HTERT RPE-1 (cell line): ENCODE data around the gene ITIH4.

Experiments used
- in situ Hi-C: fragments of 300-500 bp; cut with MboI; formaldehyde crosslinking; loops from 4 replicates; pipeline ENCODE4 v1.14.3; 2020; ENCODE audit warnings: low sequenced_read_pairs

ITIH4 gene

GRCh38 chr3:52834871-52835501, 4.5 kb upstream of the ITIH4 start, which contains the start of gene MUSTN1:
Gene MUSTN1, minus strand, starts transcription at chr3:52835019. Its CDS starts 71 bp downstream, at chr3:52834948.
- in situ Hi-C loops = no loop called here

DNA sequence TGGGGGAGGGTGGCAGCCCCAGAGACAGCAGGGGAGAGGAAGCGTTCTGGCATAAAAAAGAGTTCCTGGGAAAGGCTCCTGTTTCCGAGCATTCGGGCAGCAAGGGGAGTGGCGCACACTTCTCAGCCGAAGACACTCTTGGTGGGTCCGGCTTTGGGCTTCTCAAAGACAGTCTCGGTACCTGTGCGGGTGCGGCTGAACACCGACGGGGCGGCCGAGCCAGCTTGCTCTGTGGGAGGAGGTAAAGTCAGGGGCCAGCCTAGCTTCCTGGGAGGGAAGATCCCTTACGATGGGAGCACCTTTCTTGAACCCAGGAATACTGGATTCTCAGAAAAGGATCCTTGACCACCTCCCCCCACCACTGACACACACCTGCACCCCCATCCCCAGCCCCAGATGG, 2.7 kb upstream of the ITIH4 start:
- in situ Hi-C loops = no loop called here

DNA sequence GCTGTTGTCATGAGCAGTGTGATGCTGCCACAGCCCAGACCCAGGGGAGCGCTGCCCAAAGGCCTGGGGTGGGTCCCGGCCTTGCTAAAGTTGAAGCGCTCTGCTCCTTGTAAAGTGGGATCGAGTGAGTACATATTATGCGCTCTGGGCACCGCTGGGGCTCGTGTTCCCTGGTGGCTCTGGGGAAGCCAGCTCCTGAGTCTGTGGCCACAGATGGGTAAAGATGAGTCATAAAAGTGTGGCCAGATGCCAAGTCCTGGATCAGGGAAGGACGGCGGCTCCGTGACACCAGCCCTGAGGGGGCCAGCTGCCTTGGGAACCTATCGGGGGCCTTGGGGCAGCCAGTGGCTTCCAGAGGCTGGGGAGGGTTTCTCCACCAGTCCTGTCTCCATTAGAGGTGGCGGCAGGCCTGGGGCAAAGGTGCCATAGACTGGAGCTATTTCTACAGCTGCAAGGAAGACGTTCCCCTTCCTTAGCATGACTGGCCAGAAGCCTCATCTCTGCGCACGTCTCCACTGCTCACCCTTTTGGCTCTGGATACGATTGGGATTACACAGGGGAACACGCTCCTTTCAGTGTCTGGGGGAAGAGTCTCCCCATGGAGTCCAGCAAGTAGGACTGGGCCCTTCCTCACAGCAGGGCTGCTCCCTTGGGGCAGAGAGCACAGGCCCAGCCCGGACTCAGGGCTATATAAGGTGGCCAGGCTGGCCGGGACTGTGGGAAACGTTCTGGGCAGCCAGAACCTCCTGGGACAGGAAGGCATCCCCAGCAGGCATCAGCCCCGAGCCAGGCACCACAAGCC, 1.2 kb upstream of the ITIH4 start:
- in situ Hi-C loops = no loop called here

DNA sequence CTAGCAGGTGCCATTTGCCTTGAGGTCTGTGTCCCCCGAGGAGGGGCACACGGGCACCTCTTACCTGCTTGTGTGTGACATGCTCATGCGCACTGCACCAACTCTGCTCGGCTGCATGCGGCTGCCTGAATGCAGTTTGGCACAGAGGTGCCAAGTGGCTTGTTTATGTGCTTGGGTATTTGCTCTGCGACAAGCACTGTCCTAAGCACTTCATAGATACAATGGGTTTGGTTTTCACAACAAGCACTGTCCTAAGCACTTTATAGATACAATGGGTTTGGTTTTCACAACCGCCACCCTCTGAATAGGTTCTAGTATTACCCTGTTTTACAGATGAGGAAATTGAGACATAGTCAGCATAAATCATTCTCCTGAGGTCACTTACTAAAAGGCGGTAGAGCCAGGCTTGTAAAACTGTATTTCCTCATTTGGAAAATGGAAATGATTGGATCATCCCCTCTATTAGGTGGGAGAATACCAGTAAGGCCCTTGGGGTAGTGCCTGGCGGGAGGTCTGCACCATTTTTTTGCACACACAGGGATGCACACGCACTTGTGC, 487 bp downstream of the ITIH4 start:
- in situ Hi-C loops = no loop called here

- in situ Hi-C loops = no loop called here
Measured at GRCh38 chr3:52829482-52829881, 990 bp downstream of the ITIH4 start.

DNA sequence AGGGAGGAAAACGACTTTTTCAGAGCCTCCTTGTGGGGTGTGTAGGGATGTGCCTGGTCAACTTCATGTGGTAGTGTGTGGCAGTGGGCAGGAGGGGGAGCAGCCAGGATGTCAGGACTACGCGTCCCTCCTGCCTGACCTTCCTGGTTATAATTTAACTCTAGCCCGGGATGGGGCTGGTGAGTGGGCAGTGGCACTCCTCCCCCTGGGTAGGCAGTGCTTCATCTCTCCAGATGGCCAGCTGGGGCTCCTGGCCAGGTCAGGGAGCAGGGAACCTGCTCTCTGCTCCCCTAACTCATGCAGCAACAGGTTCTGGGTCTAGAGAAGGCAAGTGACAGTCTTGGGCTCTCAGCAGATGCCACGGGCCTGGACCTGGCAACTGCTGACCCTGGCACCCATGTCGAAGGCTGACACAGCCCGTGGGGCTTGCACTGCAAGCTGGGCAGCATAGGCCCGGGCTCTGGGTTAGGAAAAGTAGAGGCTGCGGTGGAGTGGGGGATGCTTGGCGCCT, 2.6 kb downstream of the ITIH4 start:
- in situ Hi-C loops = no loop called here

DNA sequence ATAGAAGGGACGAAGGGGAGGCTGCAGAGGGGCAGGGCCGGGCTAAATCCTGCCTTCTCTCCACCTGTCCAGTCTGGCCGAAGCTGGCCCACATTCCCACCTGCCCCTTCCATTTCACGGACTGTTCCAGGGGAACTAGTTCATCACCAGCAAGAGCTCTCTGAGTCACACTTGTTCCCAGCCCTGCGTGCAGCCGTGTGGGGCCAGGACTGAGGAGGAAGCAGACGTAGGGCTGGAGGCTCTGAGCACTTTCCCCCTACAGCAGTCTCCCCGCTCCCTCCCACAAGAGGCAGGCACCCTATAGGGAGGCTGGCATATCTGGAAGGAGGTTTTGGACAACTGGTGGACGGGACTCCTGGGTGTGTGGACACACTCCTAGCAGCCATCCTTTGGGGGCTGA, 3.0 kb downstream of the ITIH4 start:
- in situ Hi-C loops = no loop called here

- in situ Hi-C loops = no loop called here
Measured at GRCh38 chr3:52824037-52824436, 6.4 kb downstream of the ITIH4 start.

DNA sequence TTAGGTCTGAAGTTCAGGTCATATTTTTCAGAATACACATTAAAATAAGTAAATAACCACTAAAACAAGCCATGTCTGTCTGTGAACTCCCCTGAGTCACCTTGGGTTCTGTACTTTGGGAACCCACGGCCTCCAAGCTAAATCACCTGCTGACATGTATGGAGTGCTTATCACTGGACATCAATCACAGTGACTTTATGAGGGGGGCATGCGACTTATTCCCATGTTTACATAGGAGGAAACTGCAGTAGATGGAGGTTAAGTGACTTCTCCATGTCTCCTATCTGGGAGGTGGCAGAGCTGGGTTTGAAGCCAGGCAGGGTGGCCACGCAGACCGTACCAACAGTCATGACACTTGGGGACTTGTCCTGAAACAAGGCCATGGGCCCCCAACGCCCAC, 8.1 kb downstream of the ITIH4 start:
- in situ Hi-C loops = no loop called here

- in situ Hi-C loops = no loop called here
Measured at GRCh38 chr3:52820736-52821135, 9.7 kb downstream of the ITIH4 start.

DNA sequence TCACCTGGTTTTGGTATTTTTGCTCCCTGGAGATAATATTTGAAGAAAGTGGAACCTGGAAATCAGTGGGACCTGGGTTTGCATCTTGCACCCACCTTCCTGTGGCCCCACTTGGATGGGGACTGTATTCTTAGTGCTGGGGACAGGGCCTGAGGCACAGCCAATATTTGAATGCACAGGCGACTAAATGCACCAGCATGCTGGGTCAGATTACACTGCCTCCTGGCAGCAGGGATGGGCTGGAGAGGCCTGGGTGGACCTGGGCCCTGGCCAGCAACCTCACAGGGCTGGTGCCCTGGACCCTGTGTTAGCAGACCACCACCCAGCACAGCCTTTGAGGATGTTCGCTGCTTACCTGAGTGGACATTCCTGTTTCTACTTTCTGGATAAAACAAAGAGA, 10.5 kb downstream of the ITIH4 start:
- in situ Hi-C loops = no loop called here

GRCh38 chr3:52817860-52818259, 12.6 kb downstream of the ITIH4 start:
- in situ Hi-C loops = no loop called here

DNA sequence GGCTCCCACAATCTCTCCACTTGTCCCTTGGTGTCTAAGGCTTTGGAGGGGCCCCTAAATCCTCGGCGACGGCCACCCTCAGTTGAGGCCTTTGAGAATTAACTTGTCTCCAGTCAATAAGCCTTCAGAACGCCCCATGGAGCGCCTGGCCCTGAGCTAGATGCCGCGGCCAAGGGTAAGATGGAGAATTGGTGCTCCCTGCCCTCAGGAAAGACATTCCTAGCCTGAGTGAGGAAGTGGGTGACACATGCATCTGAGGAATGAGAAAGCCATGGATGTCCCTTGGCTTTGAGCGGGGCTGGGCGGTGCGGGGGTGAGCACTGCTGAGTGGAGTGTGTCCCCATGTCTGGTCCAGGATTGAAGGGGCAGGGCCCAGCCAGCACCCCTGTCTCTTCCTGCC, 13.3 kb downstream of the ITIH4 start:
- in situ Hi-C loops = no loop called here

- in situ Hi-C loops = no loop called here
Measured at GRCh38 chr3:52816654-52817053, 13.8 kb downstream of the ITIH4 start.

- in situ Hi-C loops = no loop called here
Measured at GRCh38 chr3:52816199-52816598, 14.3 kb downstream of the ITIH4 start.

DNA sequence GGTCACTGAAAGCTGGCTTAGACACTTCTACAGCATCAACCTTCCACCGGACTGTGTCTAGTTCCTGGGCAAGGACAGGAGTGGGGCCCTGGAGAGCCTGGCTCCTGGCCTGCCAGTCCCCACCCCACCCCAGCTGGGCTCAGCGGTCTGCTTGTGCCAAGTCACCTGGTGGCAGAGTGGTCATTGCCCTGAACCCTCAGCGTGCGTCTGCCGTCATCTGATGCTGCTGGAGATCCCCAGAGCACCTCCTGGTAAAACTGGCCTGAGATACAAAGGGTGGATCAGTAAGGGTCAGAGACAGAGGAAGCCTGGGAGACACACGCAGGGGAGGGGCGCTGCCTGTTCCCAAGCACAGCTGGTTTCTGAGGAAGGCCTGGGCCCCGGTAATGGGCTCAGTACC, 16.7 kb downstream of the ITIH4 start:
- in situ Hi-C loops = no loop called here

- in situ Hi-C loops = no loop called here
Measured at GRCh38 chr3:52811452-52812011, 18.9 kb downstream of the ITIH4 start.

GRCh38 chr3:52810923-52811322, 19.5 kb downstream of the ITIH4 start:
- in situ Hi-C loops = no loop called here

DNA sequence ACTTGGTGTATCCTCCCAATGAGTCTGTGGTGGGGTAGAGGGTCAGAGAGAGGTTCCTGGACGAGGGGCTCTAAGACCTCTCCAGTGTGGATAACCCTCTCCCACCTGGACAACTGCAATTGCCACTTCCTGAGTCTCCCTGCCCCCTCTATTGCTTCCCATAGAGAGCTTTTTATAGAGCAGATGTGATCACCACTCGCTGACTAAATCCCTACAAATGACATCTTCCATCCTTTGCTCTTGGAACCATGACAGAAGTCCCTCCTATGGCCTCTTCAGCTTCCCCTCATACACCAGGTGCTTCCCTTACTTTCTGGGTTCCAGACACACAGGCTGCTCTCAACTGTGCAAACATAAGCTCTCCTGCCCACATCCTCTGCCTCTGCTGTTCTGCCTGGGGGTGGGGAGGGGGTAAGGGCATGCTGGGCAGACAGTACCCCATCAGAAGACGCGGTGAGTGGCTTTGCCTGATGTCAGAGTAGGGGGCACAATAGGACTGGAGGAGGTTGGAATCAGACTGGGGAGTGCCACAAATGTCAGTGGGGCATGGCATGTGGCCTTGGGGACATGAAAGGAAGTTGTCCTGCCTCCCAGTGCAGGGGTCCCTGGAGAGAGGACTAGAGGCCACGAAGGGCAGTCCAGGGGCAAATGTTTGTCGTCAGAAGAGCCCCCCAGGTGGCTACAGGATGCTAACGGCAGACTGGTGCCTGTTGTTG, 20.7 kb downstream of the ITIH4 start:
- in situ Hi-C loops = no loop called here

DNA sequence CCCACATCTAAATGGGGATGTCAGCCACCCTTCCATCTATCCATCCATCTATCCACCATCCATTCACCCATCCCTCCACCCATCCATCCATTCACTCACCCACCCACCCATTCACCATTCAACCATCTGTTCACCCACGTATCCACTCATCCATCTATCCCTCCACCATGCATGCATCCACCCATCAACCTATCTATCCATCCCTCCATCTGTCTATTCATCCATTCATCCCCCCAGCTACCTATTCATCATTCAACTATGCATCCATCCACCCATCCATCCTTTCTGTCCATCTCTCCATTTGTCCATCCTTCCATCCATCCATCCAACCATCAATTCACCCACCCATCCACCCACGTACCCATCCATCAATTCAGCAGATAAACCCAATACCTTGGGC, 21.3 kb downstream of the ITIH4 start:
- in situ Hi-C loops = no loop called here
